ENCODE results near the gene SLC24A4.

SLC24A4 gene

DNA sequence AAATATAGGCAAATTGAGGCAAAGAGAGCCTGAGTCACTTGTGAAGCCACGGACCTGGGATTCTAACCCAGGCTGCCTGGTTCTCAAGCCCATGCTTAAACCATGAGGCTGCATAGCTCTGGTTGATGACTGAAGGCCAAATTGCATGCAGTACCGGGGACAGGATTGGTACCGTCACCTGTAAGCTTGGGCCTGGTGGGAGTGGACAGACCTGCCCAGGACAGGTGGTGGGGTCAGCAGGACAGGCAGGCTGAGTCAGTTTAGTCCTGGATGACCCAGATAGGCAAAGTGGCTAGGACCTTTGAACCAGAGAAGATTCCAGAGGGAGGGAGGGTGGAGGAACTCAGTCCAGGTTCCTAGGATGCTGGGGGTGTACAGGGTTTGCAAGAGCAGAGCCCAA lies 216.5 kb downstream of the SLC24A4 start:
- no peaks in the 10 kb centered on the region for H3K9me3 ChIP-seq (ENCODE audit: control insufficient read depth, insufficient read depth, low read depth, low read length)
- H3K4me3 ChIP-seq (ENCODE audit: low read depth, low read length) = no peak overlapping the region
- no peak overlapping the region for H3K27ac ChIP-seq (ENCODE audit: low read depth, low read length)
- no peaks in the 10 kb centered on the region for H3K36me3 ChIP-seq (ENCODE audit: control insufficient read depth, insufficient read depth, low read length)
- no peak overlapping the region for H3K9ac ChIP-seq (ENCODE audit: low read length)
- 0 out of 2 replicates have a peak, but pooled peaks cover 4% of the 10 kb centered on the region for H3K4me1 ChIP-seq (ENCODE audit: control insufficient read depth, insufficient read depth, low read length)
- H3K27me3 ChIP-seq (ENCODE audit: control insufficient read depth, insufficient read depth, low read length) = no peaks in the 10 kb centered on the region

DNA sequence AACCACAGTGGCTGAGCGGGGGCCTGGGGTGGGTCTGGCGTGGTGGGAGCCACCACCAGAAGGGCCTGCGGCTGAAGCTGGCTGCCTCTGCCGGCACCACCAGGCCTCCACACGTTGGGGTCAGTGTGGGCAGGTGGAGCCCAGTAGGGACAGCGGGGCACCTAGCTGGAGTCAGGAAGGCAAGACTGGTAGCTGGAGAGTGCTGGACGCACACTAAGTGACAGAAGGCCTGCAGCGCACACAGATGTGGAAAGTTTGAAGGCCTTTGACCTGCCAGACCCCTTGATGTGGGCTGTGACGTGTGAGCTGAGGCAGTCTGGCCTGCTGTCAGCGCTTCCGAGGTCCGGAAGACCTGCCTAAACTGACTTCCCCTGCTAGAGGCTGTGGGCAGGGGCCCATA lies 216.9 kb downstream of the SLC24A4 start:
- H3K9me3 ChIP-seq (ENCODE audit: control insufficient read depth, insufficient read depth, low read depth, low read length) = no peaks in the 10 kb centered on the region
- no peaks in the 10 kb centered on the region for H3K27me3 ChIP-seq (ENCODE audit: control insufficient read depth, insufficient read depth, low read length)
- H3K9ac ChIP-seq (ENCODE audit: low read length) = no peak overlapping the region
- no peak overlapping the region for H3K27ac ChIP-seq (ENCODE audit: low read depth, low read length)
- H3K4me3 ChIP-seq (ENCODE audit: low read depth, low read length) = no peak overlapping the region
- no peaks in the 10 kb centered on the region for H3K36me3 ChIP-seq (ENCODE audit: control insufficient read depth, insufficient read depth, low read length)
- 0 out of 2 replicates have a peak, but pooled peaks cover 4% of the 10 kb centered on the region for H3K4me1 ChIP-seq (ENCODE audit: control insufficient read depth, insufficient read depth, low read length)

DNA sequence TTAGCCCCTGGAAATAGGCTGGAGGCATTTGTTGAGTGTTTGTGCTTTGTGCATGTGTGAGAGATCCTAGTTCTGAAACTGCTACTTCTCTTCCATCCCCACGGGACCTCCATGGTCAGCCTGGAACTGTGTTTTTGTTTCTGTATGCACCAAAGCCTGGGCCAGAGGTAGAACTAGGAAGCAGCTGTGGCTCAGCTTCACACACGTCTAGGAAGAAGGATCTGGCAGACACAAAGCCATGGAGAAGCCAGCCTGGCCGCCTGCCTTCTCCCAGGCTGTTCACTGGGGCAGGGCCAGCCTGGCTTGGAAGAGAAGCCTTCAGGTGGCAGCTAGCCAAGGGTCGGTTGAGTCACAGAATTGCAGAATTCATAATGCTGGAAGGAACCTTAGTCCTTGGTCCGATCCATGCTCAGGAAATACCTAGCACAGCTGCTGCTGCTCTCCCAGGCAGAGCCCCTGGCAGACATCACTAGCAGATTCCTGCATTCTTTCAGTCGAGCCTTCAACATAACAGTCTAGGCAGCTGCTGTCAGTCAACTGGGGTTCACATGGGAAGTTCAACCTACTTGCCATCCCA lies 217.6 kb downstream of the SLC24A4 start:
- H3K27ac ChIP-seq (ENCODE audit: low read depth, low read length) = no peak overlapping the region
- H3K36me3 ChIP-seq (ENCODE audit: control insufficient read depth, insufficient read depth, low read length) = no peaks in the 10 kb centered on the region
- H3K9ac ChIP-seq (ENCODE audit: low read length) = no peak overlapping the region
- no peaks in the 10 kb centered on the region for H3K9me3 ChIP-seq (ENCODE audit: control insufficient read depth, insufficient read depth, low read depth, low read length)
- H3K4me1 ChIP-seq (ENCODE audit: control insufficient read depth, insufficient read depth, low read length) = 0 out of 2 replicates have a peak, but pooled peaks cover 4% of the 10 kb centered on the region
- H3K27me3 ChIP-seq (ENCODE audit: control insufficient read depth, insufficient read depth, low read length) = no peaks in the 10 kb centered on the region
- no peak overlapping the region for H3K4me3 ChIP-seq (ENCODE audit: low read depth, low read length)

DNA sequence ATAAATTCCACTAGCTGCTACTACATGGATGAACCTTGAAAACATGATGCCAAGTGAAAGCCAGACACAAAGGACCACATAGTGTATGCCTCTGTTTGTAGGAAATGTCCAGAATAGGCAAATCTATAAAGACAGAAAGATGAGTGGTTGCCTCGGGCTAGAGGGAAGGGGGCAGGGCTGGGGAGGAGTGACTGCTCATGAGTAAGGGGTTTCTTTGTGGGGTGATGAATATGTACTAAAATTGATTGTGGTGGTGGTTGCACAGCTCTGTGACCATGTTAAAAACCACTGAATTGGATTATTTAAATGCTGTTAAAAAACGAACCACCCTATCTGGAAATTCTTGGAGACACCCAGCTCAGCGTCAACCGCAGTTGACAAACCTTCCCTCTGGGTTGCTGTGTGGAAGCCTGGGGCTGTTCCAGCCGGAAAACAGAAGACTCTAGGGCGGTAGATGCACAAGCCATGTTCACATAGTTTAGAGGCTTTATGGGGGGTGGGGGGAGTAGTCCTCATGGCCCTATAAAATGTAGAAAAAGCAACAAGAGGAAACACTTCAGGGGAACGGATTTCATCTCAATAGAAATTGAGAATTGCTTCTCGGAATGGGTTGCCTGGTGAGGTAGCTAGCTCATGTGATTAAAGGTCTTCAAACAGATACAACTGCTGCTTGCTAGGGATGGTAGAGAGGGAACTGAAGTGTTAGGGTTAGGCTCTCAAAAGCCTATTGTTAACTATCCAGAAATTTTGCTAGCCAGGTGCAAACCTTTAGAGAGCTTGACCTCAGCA lies 220.0 kb downstream of the SLC24A4 start:
- no peaks in the 10 kb centered on the region for H3K9me3 ChIP-seq (ENCODE audit: control insufficient read depth, insufficient read depth, low read depth, low read length)
- 0 out of 2 replicates have a peak, but pooled peaks cover 4% of the 10 kb centered on the region for H3K4me1 ChIP-seq (ENCODE audit: control insufficient read depth, insufficient read depth, low read length)
- no peak overlapping the region for H3K9ac ChIP-seq (ENCODE audit: low read length)
- H3K36me3 ChIP-seq (ENCODE audit: control insufficient read depth, insufficient read depth, low read length) = no peaks in the 10 kb centered on the region
- H3K4me3 ChIP-seq (ENCODE audit: low read depth, low read length) = no peak overlapping the region
- no peaks in the 10 kb centered on the region for H3K27me3 ChIP-seq (ENCODE audit: control insufficient read depth, insufficient read depth, low read length)
- no peak overlapping the region for H3K27ac ChIP-seq (ENCODE audit: low read depth, low read length)

DNA sequence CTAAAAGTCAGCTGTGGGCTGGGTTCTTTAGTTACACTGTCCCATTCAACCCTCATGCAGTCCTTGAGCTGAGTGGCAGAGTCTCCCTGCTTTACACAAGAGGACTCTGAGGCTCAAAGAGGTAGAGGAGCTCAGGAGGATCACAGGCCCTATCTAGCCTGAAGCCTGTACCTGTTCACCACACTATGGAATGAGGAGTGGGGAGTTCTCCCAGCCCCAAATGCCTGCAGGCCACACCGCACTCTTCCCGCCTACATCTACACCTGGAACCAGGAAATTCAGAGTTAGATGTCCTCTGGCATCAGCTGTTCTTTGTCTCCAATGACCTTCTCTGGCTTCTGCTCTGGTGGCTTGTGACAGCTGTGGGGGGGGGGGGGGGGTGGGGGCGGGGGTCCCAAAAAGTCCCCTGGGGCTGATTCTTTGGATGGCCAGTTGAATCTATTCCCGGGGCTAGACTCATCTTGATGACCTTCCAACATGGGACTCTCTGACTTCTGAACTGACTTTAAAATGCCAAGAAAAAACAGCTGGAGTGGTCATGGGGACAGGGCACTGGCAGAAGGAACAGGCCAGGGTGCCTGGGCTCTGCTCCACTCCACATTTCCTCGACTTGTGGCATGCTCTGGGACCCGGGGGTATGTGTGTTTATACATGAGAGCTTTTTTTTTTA lies 221.2 kb downstream of the SLC24A4 start:
- H3K27ac ChIP-seq (ENCODE audit: low read depth, low read length) = no peak overlapping the region
- H3K27me3 ChIP-seq (ENCODE audit: control insufficient read depth, insufficient read depth, low read length) = no peaks in the 10 kb centered on the region
- H3K36me3 ChIP-seq (ENCODE audit: control insufficient read depth, insufficient read depth, low read length) = no peaks in the 10 kb centered on the region
- H3K4me1 ChIP-seq (ENCODE audit: control insufficient read depth, insufficient read depth, low read length) = no peaks in the 10 kb centered on the region; the same call in 1 of the 2 replicates
- H3K4me3 ChIP-seq (ENCODE audit: low read depth, low read length) = no peak overlapping the region
- H3K9ac ChIP-seq (ENCODE audit: low read length) = no peak overlapping the region
- no peaks in the 10 kb centered on the region for H3K9me3 ChIP-seq (ENCODE audit: control insufficient read depth, insufficient read depth, low read depth, low read length)

DNA sequence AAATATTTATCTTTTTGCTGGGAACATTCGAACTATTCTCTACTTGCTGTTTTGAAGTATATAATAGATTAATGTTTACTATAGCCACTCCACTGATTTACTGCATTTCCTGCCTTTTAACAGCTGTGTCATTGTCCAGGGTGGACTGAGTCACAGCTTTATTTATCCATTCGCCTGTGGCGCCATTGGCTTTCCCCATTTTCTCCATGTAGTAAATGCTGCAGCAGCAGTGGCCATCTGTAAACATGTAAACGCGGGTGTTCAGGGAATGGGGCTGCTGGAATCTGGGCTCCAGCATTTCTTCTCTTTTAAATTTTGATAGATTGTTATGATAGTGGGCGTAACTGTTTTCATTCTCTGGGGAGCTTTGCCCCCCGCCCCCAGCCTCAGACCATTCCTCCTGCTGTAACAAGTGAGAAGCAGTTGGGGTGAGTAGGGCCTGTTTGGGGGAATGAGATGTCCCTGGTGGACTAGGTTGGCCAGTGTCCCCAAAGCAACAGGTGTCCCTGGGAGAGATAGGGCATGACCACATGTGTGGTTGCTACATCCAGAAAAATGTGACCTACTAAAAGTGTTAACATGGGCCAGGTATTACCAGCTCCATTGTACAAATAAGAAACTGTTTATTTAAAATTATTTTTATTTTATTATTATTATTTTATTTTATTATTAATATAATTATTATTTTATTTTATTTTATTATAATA lies 223.5 kb downstream of the SLC24A4 start:
- H3K4me1 ChIP-seq (ENCODE audit: control insufficient read depth, insufficient read depth, low read length) = no peaks in the 10 kb centered on the region; the same call in 1 of the 2 replicates
- no peaks in the 10 kb centered on the region for H3K9me3 ChIP-seq (ENCODE audit: control insufficient read depth, insufficient read depth, low read depth, low read length)
- no peak overlapping the region for H3K4me3 ChIP-seq (ENCODE audit: low read depth, low read length)
- H3K36me3 ChIP-seq (ENCODE audit: control insufficient read depth, insufficient read depth, low read length) = no peaks in the 10 kb centered on the region
- no peak overlapping the region for H3K9ac ChIP-seq (ENCODE audit: low read length)
- no peak overlapping the region for H3K27ac ChIP-seq (ENCODE audit: low read depth, low read length)
- H3K27me3 ChIP-seq (ENCODE audit: control insufficient read depth, insufficient read depth, low read length) = no peaks in the 10 kb centered on the region

DNA sequence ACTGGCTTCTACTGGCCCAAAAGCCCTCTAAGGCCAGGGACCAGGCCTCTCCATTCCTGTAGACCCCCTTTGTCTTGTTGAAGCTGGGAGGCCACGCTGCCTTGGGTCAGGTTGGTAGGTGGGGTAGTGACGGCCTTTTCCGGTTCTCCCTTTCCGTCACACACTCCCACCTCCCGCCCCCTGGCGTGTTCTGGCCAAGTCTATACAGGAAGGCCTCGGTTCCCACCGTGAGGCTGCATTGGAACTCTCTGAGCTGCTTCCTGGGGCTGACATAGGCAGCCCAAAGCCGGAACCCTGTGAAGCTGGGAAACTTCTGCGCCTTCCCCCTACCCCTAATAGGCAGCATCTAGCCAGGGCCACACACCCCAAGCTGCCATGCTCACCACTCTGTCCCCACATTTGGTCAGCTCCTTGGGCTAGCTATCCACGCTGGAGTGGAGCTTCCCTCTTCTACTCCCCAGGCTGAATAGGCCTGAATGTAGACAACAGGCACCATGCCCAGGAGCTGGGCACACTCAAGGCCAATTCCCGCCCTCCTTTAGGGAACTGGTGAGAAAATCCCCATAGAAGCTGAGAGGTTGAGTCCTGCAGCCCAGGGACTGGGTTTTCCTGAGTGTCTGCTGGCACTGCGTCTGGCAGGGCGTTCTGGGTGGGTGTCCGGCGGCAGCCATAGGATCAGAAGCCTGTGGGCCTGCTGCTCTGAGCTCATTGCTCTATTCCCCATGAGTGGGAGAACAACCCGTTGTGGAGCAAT lies 226.3 kb downstream of the SLC24A4 start:
- Histone ChIP-seq H3K4me3 (ENCODE audit: low read depth, low read length) (no peak overlapping the region), H3K9ac (ENCODE audit: low read length) (no peak overlapping the region), H3K36me3 (ENCODE audit: control insufficient read depth, insufficient read depth, low read length) (no peaks in the 10 kb centered on the region), H3K27ac (ENCODE audit: low read depth, low read length) (no peak overlapping the region), H3K4me1 (ENCODE audit: control insufficient read depth, insufficient read depth, low read length) (no peaks in the 10 kb centered on the region; the same call in 1 of the 2 replicates), H3K27me3 (ENCODE audit: control insufficient read depth, insufficient read depth, low read length) (no peaks in the 10 kb centered on the region), H3K9me3 (ENCODE audit: control insufficient read depth, insufficient read depth, low read depth, low read length) (no peaks in the 10 kb centered on the region)

DNA sequence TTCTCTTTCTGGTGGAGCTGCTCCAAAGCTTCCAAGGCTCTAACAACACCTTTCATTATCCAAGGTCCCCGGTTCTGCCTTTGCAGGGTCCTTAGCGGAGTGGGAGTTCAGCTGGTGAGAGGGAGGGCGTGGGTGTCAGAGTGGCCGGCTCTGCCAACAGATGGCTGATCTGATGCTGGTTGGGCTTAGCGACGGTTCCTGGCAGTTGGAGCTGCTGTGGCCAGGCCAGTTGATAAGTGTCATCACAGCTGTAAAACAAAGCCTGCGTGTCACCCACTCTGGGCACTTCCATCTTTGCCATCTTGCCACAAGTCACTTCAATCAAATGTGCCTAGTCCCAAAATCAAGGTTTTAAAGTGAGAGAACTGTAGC lies 226.9 kb downstream of the SLC24A4 start:
- Histone ChIP-seq H3K9me3 (ENCODE audit: control insufficient read depth, insufficient read depth, low read depth, low read length) (no peaks in the 10 kb centered on the region), H3K4me3 (ENCODE audit: low read depth, low read length) (no peak overlapping the region), H3K27me3 (ENCODE audit: control insufficient read depth, insufficient read depth, low read length) (no peaks in the 10 kb centered on the region), H3K9ac (ENCODE audit: low read length) (no peak overlapping the region), H3K36me3 (ENCODE audit: control insufficient read depth, insufficient read depth, low read length) (no peaks in the 10 kb centered on the region), H3K4me1 (ENCODE audit: control insufficient read depth, insufficient read depth, low read length) (no peaks in the 10 kb centered on the region; the same call in 1 of the 2 replicates), H3K27ac (ENCODE audit: low read depth, low read length) (no peak overlapping the region)
